Ectodermal cell (in vitro differentiated cells): ENCODE results near the gene ERO1B.

Source experiments
- H3K27ac ChIP-seq: 2 replicates; pipeline ENCODE4 v1.7.0; 2013; ENCODE audit warnings: mild to moderate bottlenecking, low read depth, low read length; ENCODE audit not compliant: insufficient read depth, poor library complexity, severe bottlenecking
- H3K27me3 ChIP-seq: 2 replicates; pipeline ENCODE4 v1.7.0; 2013; ENCODE audit warnings: mild to moderate bottlenecking, low read length; ENCODE audit not compliant: insufficient read depth, control insufficient read depth, poor library complexity, severe bottlenecking
- H3K36me3 ChIP-seq: one replicate; pipeline ENCODE4 v1.7.0; 2013; ENCODE audit warnings: low read length; ENCODE audit not compliant: control insufficient read depth, insufficient read depth
- H3K4me1 ChIP-seq: one replicate; pipeline ENCODE4 v1.7.0; 2013; ENCODE audit warnings: low read length; ENCODE audit not compliant: control insufficient read depth, insufficient read depth
- H3K4me3 ChIP-seq: 2 replicates; pipeline ENCODE4 v1.7.0; 2013; ENCODE audit warnings: low read depth, low read length, control low read depth; ENCODE audit not compliant: insufficient read depth
- H3K9me3 ChIP-seq: 2 replicates; pipeline ENCODE4 v1.7.0; 2013; ENCODE audit warnings: mild to moderate bottlenecking, low read length, moderate library complexity; ENCODE audit not compliant: control insufficient read depth
- WGBS, 2 experiments: methylation state at CpG; one replicate each; pipeline ENCODE4 v1.1.7; 2013; ENCODE audit warnings: missing lambda C conversion rate in 2 of 2; 5-methylcytosine and 5-hydroxymethylcytosine counted together

ERO1B gene

DNA sequence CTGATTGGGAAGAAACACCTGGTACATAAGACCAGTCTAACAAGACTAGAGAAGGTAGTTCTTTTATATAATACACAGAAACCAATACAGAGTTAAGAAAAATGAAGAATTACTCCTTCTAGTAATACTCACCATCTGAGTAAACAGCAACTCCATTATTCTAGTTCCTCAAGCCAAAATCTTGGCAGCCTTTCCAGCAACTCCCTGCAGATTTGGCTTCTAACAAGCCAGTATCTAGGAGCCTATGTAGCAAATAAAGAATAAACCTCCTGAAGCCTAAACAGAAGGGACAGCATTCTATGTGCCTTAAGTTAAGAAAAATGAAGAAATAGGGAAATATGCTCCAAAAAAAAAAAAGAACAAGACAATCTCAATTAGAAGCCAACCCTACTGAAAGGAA is 24.5 kb downstream of the ERO1B start:
- H3K27ac ChIP-seq, result no peak overlapping the region
- no peaks in the 10 kb centered on the region for H3K4me1 ChIP-seq
- no peaks in the 10 kb centered on the region for H3K9me3 ChIP-seq
- H3K27me3 ChIP-seq, result no peaks in the 10 kb centered on the region
- H3K4me3 ChIP-seq, result no peak overlapping the region
- H3K36me3 ChIP-seq, result no peaks in the 10 kb centered on the region

DNA sequence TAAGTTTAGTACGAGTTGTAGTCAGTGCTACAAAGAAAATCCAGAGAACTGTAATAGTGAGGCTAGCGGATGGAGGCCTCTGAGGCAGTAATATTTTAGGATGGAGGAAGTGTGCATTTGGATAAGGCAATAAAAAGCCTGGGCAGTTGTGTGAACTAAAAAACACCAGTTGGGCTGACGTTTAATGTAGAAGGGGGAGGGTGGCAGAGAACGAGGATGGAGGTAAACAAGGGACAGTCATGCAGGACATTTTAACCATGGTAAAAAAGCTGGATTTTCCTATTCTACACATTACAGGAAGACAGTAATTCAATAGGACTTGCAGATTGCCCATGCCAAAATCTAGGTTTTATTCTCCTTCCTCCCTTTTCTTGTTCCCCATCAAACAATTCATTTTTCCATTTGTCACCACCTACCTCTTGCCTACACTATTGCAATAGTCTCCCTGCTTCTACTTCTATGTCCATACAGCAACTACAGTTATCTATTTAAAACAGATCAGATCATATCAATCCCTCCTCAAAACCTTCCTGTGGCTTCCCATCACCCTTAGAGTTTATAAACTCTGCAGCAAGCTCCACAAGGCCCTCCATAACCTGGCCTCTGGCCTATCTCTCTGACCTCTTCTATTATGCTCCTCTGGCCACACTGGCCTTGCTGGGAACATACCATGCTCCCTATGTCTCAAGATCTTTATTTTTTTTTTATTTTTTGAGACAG is 27.7 kb downstream of the ERO1B start:
- H3K9me3 ChIP-seq, result no peaks in the 10 kb centered on the region
- H3K4me1 ChIP-seq, result no peaks in the 10 kb centered on the region
- no peak overlapping the region for H3K27ac ChIP-seq
- no peaks in the 10 kb centered on the region for H3K36me3 ChIP-seq
- WGBS, 2 experiments, result 85 to 92% methylated on average over 4 of the region's 4 CpGs
- no peak overlapping the region for H3K4me3 ChIP-seq
- H3K27me3 ChIP-seq, result no peaks in the 10 kb centered on the region

DNA sequence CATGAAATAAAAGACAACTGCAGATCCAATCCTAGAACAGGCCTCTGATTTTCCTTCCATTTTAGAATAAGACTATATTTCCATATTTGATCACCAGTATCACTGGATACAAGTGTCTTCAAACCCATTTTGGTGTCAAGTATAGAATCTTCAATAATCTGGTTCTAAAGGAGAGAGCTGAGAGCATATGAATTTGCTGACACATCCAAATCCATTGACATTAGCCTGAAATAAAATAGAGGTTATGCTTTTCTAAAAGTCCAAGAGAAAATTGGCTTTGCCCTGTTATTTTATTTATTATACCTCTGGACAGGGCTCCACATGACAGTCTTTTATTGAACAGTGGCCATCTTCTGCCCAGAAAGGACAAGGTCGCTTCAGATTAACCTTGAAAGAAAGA is 28.6 kb downstream of the ERO1B start:
- no peaks in the 10 kb centered on the region for H3K36me3 ChIP-seq
- H3K4me3 ChIP-seq, result no peak overlapping the region
- WGBS, 2 experiments, result 100% methylated on average over 1 of the region's 1 CpG
- no peaks in the 10 kb centered on the region for H3K9me3 ChIP-seq
- H3K4me1 ChIP-seq, result no peaks in the 10 kb centered on the region
- H3K27ac ChIP-seq, result no peak overlapping the region
- no peaks in the 10 kb centered on the region for H3K27me3 ChIP-seq

DNA sequence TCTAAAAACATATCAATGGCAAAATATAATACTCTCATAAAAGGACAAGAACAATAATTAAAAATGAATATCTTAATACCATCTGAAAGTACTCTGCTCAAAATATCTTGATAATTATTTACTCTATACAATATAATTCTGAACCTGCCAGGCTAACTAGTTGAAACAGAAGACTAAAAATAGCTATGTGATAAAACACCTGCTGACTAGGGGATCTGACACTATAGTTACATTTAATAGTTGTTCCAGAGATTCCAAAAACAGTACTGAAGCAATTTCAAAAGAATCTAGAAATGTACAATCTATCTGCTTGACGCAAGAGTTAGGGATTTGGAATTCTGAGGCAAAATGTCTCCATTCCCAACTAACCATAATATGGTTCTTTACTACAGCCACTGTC is 30.2 kb downstream of the ERO1B start:
- H3K27ac ChIP-seq, result no peak overlapping the region
- H3K4me1 ChIP-seq, result no peaks in the 10 kb centered on the region
- no peak overlapping the region for H3K4me3 ChIP-seq
- H3K9me3 ChIP-seq, result no peaks in the 10 kb centered on the region
- 100% methylated on average over 1 of the region's 1 CpG for WGBS, 2 experiments
- H3K36me3 ChIP-seq, result no peaks in the 10 kb centered on the region
- H3K27me3 ChIP-seq, result no peaks in the 10 kb centered on the region

DNA sequence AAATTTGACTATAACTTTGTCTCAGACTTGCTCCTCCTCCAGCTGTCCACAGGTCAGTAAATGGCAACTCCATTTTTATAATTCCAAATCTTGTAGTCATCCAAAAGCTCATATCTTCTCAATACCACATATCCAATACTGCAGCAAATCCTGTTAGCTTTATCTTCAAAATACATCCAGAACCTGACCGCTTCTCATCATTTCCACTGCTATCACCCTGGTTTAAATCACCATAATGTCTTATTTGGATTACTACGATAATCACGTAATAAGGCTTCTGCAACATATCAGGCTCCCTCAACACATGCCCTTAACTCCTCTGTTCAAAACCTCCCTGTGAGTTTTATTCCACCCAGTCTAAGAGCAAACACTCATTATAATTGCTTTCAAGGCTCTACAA is 34.5 kb downstream of the ERO1B start:
- 96 to 97% methylated on average over 3 of the region's 3 CpGs for WGBS, 2 experiments
- no peaks in the 10 kb centered on the region for H3K36me3 ChIP-seq

DNA sequence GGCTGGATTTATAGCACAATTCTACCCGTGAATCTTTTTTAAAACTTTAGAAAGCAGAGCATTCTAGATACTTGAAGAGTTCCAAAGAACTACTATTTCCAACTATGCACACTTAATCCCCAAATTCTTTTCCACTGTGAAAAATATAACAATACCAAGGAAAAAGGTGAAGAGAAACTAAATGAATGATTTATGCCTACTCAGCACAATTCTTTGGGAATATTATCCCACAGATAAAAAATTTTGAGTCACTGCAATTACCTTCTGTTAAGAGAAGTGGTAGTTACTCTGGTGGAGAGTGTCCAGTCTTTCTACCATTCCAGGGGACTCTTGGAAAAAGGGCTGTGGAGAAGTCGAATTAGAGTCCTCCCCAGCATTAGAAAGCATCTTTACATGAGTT is 39.2 kb downstream of the ERO1B start:
- Histone ChIP-seq H3K4me1 (no peaks in the 10 kb centered on the region), H3K27me3 (no peaks in the 10 kb centered on the region)
- 84 to 89% methylated on average over 2 of the region's 2 CpGs for WGBS, 2 experiments

More for the DNA sequence above, 34.5 kb downstream of the ERO1B start:
- no peak overlapping the region for H3K4me3 ChIP-seq
- H3K27ac ChIP-seq, result no peak overlapping the region
- no peaks in the 10 kb centered on the region for H3K27me3 ChIP-seq
- H3K9me3 ChIP-seq, result no peaks in the 10 kb centered on the region
- H3K4me1 ChIP-seq, result no peaks in the 10 kb centered on the region

DNA sequence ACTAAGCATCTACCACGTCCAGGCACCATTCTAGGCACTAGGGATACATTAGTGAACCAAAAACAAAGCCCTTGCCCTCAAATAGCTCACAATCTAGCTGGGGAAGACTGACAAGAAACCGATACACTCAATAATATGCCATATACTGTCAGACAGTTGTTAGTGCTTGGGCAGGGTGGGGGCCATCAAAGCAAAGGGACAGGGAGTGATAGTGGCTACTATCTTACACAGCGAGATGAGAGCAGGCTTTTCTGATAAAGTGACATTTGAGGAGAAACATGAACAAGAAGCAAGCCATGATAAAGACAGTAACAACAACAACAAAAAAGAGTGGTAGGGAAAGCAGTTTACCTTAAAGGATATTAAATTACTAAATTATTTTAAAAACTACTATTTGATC is 41.1 kb downstream of the ERO1B start:
- H3K36me3 ChIP-seq, result no peaks in the 10 kb centered on the region
- WGBS, 2 experiments, result 87 to 93% methylated on average over 2 to 3 of the region's 3 CpGs
- no peaks in the 10 kb centered on the region for H3K9me3 ChIP-seq
- no peaks in the 10 kb centered on the region for H3K4me1 ChIP-seq
- no peak overlapping the region for H3K4me3 ChIP-seq
- H3K27me3 ChIP-seq, result no peaks in the 10 kb centered on the region
- H3K27ac ChIP-seq, result no peak overlapping the region

More for the DNA sequence above, 39.2 kb downstream of the ERO1B start:
- Histone ChIP-seq H3K36me3 (no peaks in the 10 kb centered on the region), H3K4me3 (no peak overlapping the region), H3K27ac (no peak overlapping the region), H3K9me3 (no peaks in the 10 kb centered on the region)

DNA sequence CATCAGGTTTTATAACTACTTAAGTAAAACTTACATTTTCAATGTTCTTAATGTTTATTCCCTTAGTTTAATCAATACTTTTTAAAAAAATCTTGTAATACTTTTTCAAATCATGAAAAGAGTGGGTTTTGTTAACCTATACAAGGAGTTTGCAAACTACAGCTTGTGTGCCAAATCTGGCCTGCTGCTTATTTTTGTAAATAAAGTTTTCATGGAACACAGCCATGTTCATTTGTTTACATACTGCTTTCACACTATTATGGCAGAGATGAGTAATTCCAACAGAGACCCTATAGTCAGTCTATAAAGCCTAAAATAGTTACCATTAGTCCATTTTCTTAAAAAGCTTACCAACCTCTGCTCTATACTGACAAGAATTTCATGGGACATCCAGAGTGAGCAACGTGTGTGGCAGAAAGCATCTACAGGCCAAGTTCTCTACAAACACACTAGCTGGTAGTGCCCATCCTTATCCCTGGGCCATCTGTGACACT is 42.6 kb downstream of the ERO1B start:
- WGBS, 2 experiments, result 91 to 94% methylated on average over 1 of the region's 1 CpG
- no peak overlapping the region for H3K4me3 ChIP-seq
- H3K36me3 ChIP-seq, result no peaks in the 10 kb centered on the region
- no peaks in the 10 kb centered on the region for H3K4me1 ChIP-seq
- no peaks in the 10 kb centered on the region for H3K27me3 ChIP-seq
- H3K27ac ChIP-seq, result no peak overlapping the region
- H3K9me3 ChIP-seq, result no peaks in the 10 kb centered on the region

DNA sequence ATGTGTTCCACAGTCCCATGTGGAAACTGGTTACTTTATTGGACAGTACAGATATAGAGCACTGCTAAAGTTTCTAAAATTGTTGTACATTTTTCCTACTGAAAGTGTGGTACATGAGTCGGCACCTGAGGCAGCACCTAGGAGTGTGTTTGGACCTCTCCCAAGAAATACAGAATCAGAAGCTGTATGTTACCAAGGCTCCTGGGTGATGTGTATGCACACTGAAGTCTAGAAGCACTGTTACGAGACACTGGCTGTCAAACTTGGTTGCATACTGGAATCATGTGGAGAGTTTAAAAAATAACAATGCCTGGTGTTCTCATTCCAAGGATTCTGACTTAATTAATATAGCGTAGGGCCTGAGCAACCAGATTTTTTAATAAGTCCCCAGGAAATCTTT is 46.6 kb downstream of the ERO1B start:
- Histone ChIP-seq H3K27me3 (no peaks in the 10 kb centered on the region), H3K4me3 (no peak overlapping the region), H3K4me1 (no peaks in the 10 kb centered on the region), H3K27ac (no peak overlapping the region), H3K9me3 (no peaks in the 10 kb centered on the region), H3K36me3 (no peaks in the 10 kb centered on the region)
- WGBS, 2 experiments, result 92 to 95% methylated on average over 2 of the region's 3 CpGs

DNA sequence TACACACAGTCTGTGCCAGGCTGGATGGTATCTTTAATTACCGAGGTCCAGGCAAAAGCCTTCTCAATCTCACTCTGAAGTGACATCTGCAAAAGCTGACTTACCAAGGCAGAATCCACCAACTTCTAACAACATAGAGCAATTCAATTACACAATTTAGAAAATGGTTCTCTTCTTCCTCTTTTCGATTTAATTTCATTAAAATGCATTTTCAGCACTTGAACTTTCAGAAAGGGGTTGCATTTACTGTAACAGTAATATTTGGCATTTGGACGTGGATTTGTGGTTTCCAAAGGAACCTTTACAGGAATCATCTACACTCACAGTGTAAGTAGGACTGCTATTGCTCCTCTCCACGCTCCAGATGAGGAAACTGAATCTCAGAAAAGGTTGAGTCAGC is 53.3 kb downstream of the ERO1B start:
- 91 to 99% methylated on average over 3 to 4 of the region's 4 CpGs for WGBS, 2 experiments

More for the DNA sequence above, 53.3 kb downstream of the ERO1B start:
- H3K36me3 ChIP-seq, result no peaks in the 10 kb centered on the region
- no peaks in the 10 kb centered on the region for H3K9me3 ChIP-seq
- H3K27ac ChIP-seq, result no peak overlapping the region
- no peaks in the 10 kb centered on the region for H3K27me3 ChIP-seq
- H3K4me3 ChIP-seq, result no peak overlapping the region
- no peaks in the 10 kb centered on the region for H3K4me1 ChIP-seq
